ENCODE results near the gene RASL11B. TPM values are rescaled to one million over a fixed set of nuclear protein-coding genes. Genes with fewer than 3 reads are reported as not detected.

RASL11B gene
- total RNA-seq, 2 experiments from 2014 or later = 0.29 to 0.34 TPM

DNA sequence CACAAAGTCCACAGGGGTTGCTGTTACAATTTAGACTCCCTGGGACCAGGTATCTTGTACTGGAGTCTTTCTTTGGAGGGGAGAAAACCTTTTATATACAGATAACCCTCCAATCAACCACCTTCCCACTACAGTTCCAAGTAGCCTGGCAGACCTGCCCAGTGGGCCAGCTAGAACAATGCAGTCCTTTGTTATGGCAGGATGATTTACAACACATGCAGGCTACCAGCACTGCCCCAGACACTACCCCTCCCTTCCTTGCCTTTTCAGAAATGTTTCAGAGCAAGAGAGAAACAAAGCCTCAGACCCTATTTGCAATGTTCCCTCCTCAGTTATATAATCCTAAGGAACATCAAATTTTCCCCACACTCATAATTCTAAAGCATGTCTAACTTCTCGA lies 11.1 kb downstream of the RASL11B start:
- TF ChIP-seq, protein P1, sequence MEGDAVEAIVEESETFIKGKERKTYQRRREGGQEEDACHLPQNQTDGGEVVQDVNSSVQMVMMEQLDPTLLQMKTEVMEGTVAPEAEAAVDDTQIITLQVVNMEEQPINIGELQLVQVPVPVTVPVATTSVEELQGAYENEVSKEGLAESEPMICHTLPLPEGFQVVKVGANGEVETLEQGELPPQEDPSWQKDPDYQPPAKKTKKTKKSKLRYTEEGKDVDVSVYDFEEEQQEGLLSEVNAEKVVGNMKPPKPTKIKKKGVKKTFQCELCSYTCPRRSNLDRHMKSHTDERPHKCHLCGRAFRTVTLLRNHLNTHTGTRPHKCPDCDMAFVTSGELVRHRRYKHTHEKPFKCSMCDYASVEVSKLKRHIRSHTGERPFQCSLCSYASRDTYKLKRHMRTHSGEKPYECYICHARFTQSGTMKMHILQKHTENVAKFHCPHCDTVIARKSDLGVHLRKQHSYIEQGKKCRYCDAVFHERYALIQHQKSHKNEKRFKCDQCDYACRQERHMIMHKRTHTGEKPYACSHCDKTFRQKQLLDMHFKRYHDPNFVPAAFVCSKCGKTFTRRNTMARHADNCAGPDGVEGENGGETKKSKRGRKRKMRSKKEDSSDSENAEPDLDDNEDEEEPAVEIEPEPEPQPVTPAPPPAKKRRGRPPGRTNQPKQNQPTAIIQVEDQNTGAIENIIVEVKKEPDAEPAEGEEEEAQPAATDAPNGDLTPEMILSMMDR (IDR thresholded peaks at IDR 0.05) = no peak
- intact Hi-C loops (cut with micrococcal nuclease) = no loop called here
- no peak overlapping the region for H3K27ac Mint-ChIP-seq

GRCh38 chr4:52873861-52874343 lies 11.8 kb downstream of the RASL11B start:
- POLR2A ChIA-PET = interaction anchor here (1.1 kb wide), 1 partner anchor 10 kb away, joined by 3 read pairs; no protein-coding TSS in a partner anchor
- Mint-ChIP-seq H3K27me3 (no peaks in the 10 kb centered on the region), H3K9me3 (no peaks in the 10 kb centered on the region), H3K4me3 (no peak overlapping the region), H3K4me1 (ENCODE audit: low read depth) (no peaks in the 10 kb centered on the region), H3K36me3 (ENCODE audit: low read depth) (peaks cover 25% of the 10 kb centered on the region), H3K27ac (no peak overlapping the region)
- intact Hi-C loops (cut with micrococcal nuclease) = no loop called here
- CTCF ChIA-PET = no interaction called here
- DNase-seq (no peak), ATAC-seq (no peak)
- TF ChIP-seq, protein P1 (IDR thresholded peaks at IDR 0.05) = no peak

More for the DNA sequence above, 11.1 kb downstream of the RASL11B start:
- DNase-seq (no peak), ATAC-seq (no peak)
- POLR2A ChIA-PET = no interaction called here
- no peak overlapping the region for H3K4me3 Mint-ChIP-seq
- no peaks in the 10 kb centered on the region for H3K27me3 Mint-ChIP-seq
- CTCF ChIA-PET = no interaction called here
- peaks cover 25% of the 10 kb centered on the region for H3K36me3 Mint-ChIP-seq (ENCODE audit: low read depth)
- H3K4me1 Mint-ChIP-seq (ENCODE audit: low read depth) = no peaks in the 10 kb centered on the region
- H3K9me3 Mint-ChIP-seq = no peaks in the 10 kb centered on the region

DNA sequence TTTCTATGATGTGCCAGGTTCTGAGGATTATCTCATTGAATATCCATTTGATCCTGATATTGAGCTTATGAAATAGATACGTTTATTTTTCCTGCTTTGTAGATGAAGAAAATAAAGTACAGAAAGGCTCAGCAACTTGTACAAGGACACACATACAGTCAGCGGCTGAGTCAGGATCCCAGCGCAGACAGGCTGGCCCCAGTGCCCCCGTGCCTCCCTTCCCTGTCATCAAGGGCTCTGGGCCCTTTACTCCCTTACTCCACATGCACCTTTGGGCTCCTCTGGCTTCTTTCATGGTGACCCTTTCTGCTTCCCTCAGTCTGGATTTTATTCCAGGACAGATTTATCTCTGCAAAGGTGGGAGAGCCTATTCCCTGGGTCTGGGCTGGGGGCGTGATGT lies 12.8 kb downstream of the RASL11B start:
- Mint-ChIP-seq H3K4me3 (no peak overlapping the region), H3K4me1 (ENCODE audit: low read depth) (no peaks in the 10 kb centered on the region), H3K36me3 (ENCODE audit: low read depth) (peaks cover 25% of the 10 kb centered on the region), H3K27me3 (no peaks in the 10 kb centered on the region), H3K9me3 (no peaks in the 10 kb centered on the region), H3K27ac (no peak overlapping the region)
- DNase-seq = no peak
- ATAC-seq = no peak
- CTCF ChIA-PET = no interaction called here
- intact Hi-C loops (cut with micrococcal nuclease) = no loop called here
- POLR2A ChIA-PET = no interaction called here
- TF ChIP-seq, protein P1 (IDR thresholded peaks at IDR 0.05) = no peak

DNA sequence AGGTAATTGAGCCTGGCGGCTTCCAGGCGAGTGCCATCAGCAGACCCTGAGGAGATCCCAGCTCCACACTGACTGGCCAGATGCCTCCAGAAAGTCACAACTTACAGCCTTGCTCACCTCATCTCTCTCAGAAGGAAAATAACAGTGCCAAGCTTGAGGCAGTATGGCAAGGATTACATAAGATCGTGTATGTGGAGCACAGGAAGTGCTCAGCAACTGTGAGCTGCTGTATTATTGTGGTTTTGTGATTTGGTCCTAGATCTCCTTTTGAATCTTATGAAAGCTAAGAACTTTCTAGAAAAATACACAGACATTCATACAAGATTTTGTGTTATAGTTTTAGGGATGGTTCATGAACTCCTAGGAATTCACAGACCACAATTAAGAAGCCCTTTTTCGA lies 14.0 kb downstream of the RASL11B start:
- ChIA-PET CTCF (no interaction called here), POLR2A (no interaction called here)
- Mint-ChIP-seq H3K27ac (no peak overlapping the region), H3K9me3 (no peaks in the 10 kb centered on the region), H3K27me3 (no peaks in the 10 kb centered on the region), H3K4me1 (ENCODE audit: low read depth) (no peaks in the 10 kb centered on the region), H3K36me3 (ENCODE audit: low read depth) (peaks cover 21% of the 10 kb centered on the region), H3K4me3 (no peak overlapping the region)
- DNase-seq (no peak), ATAC-seq (no peak)
- TF ChIP-seq, protein P1 (IDR thresholded peaks at IDR 0.05) = no peak
- intact Hi-C loops (cut with micrococcal nuclease) = no loop called here

GRCh38 chr4:52877036-52877435 lies 14.9 kb downstream of the RASL11B start:
- DNase-seq (no peak), ATAC-seq (no peak)
- ChIA-PET POLR2A (no interaction called here), CTCF (no interaction called here)
- Mint-ChIP-seq H3K4me3 (no peak overlapping the region), H3K9me3 (no peaks in the 10 kb centered on the region), H3K36me3 (ENCODE audit: low read depth) (peaks cover 19% of the 10 kb centered on the region), H3K4me1 (ENCODE audit: low read depth) (no peaks in the 10 kb centered on the region), H3K27me3 (no peaks in the 10 kb centered on the region), H3K27ac (no peak overlapping the region)
- intact Hi-C loops (cut with micrococcal nuclease) = no loop called here
- TF ChIP-seq, protein P1 (IDR thresholded peaks at IDR 0.05) = no peak

All from activated CD8-positive, alpha-beta T cell treated with anti-CD3 and anti-CD28 coated beads for 36 hours (primary cell).